OCI-LY3 (cell line): ENCODE measurements around the gene CEBPB.

Experiments
- EZH2phosphoT487 ChIP-seq: fragments of 200-600 bp; shearing (Covaris generic); IDR thresholded peaks from 2 replicates; pipeline ENCODE4 v1.6.1; 2018; ENCODE audit warnings: antibody characterized with exemption, mixed run types, low read depth
- TF ChIP-seq, protein P1 (sequence below): fragments of 200-600, 300-600 bp; sonication (generic); IDR thresholded peaks from 2 replicates; pipeline ENCODE4 v1.5.1; 2014; ENCODE audit warnings: antibody characterized with exemption, low read length, low read depth

DNA sequence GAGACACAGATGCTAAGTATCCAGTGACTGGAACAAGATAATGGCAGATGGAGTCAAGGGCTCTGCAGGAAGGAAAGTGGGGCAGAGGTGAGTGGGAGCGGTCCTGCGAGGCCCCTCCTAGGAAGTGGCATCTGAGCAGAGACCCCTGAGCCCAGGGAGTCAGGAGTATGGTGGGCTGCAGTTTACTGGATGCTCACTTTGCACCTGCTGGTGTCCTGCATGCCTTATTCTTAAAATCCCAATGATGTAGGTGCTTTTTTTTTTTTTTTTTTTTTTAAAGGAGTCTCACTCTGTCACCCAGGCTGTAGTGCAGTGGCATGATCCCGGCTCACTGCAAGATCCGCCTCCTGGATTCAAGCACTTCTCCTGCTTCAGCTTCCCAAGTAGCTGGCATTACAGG, 5.6 kb downstream of the CEBPB start:
- TF ChIP-seq, protein P1, sequence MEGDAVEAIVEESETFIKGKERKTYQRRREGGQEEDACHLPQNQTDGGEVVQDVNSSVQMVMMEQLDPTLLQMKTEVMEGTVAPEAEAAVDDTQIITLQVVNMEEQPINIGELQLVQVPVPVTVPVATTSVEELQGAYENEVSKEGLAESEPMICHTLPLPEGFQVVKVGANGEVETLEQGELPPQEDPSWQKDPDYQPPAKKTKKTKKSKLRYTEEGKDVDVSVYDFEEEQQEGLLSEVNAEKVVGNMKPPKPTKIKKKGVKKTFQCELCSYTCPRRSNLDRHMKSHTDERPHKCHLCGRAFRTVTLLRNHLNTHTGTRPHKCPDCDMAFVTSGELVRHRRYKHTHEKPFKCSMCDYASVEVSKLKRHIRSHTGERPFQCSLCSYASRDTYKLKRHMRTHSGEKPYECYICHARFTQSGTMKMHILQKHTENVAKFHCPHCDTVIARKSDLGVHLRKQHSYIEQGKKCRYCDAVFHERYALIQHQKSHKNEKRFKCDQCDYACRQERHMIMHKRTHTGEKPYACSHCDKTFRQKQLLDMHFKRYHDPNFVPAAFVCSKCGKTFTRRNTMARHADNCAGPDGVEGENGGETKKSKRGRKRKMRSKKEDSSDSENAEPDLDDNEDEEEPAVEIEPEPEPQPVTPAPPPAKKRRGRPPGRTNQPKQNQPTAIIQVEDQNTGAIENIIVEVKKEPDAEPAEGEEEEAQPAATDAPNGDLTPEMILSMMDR: no peak
- no peak for TF ChIP-seq EZH2phosphoT487
